GM12878 (cell line): ENCODE data around the gene FAM120B. TPM values are rescaled to one million over a fixed set of nuclear protein-coding genes. Genes with fewer than 3 reads are reported as not detected.

Experiments used
- ATAC-seq: fragments of 200-7000 bp; cut with Tn5 transposase; 3 replicates; pipeline ENCODE4 v1.9.1; 2020; ENCODE audit warnings: mild to moderate bottlenecking, moderate library complexity
- BruUV-seq: library from RNA; stranded (reverse); fragments of 400-500 nt; replicated peaks from 2 replicates; lab custom pipeline; 2021; lab: Mats Ljungman, UMichigan
- CTCF ChIA-PET: fragments of 300-600 bp; sonication (Branson Sonifier 250); formaldehyde crosslinking; extraction: SDS; loops from one replicate; lab custom pipeline; 2021; ENCODE audit warnings: inconsistent platforms; lab: Yijun Ruan, JAX
- POLR2A ChIA-PET: fragments of 350-600 bp; formaldehyde crosslinking; extraction: SDS; loops from one replicate; lab custom pipeline; 2021; ENCODE audit warnings: inconsistent platforms; lab: Charles Lee
- RAD21 ChIA-PET: fragments of 300-600 bp; sonication (Branson Sonifier 250); formaldehyde crosslinking; loops from one replicate; lab custom pipeline; 2023; ENCODE audit warnings: antibody characterized with exemption; ENCODE audit not compliant: unreplicated experiment; lab: Charles Lee
- SMC1A ChIA-PET: fragments of 300-600 bp; sonication (Branson Sonifier 250); formaldehyde crosslinking; loops from one replicate; lab custom pipeline; 2023; ENCODE audit not compliant: unreplicated experiment, uncharacterized antibody; lab: Charles Lee
- DNase-seq: peaks from one replicate; pipeline ENCODE4 v3.0.0-alpha.2; 2011; ENCODE audit warnings: low read depth, low spot score
- FAIRE-seq: peaks from 3 replicates; lab custom pipeline; 2011; peaks lifted over from hg19 to GRCh38; lab: Jason Lieb, UNC
- H2AFZ ChIP-seq: 2 replicates; pipeline ENCODE4 v1.6.0; 2011; ENCODE audit warnings: low read depth, low read length, control low read depth; ENCODE audit not compliant: control insufficient read depth
- H3K27ac ChIP-seq: 2 replicates; pipeline ENCODE4 v1.5.1; 2011; ENCODE audit warnings: control low read depth; ENCODE audit not compliant: control insufficient read depth, insufficient read depth
- H3K27me3 ChIP-seq, 2 experiments: replicated peaks in 1 of 2; 2 replicates each; pipeline versions ENCODE4 v1.6.0 to v1.6.1; 2011; ENCODE audit warnings: low read length in 1 of 2; ENCODE audit not compliant: control insufficient read depth in 2 of 2, insufficient read depth in 2 of 2
- H3K36me3 ChIP-seq, 2 experiments: 2 replicates each; pipeline ENCODE4 v1.5.1; 2011; ENCODE audit warnings: low read length in 1 of 2; ENCODE audit not compliant: control insufficient read depth in 2 of 2, insufficient read depth in 2 of 2
- H3K4me1 ChIP-seq: 2 replicates; pipeline ENCODE4 v1.6.1; 2011; ENCODE audit warnings: mild to moderate bottlenecking, low read length, moderate library complexity, mixed read lengths; ENCODE audit not compliant: control insufficient read depth, insufficient read depth
- H3K4me2 ChIP-seq: 2 replicates; pipeline ENCODE4 v1.6.0; 2011; ENCODE audit warnings: control low read depth; ENCODE audit not compliant: control insufficient read depth, insufficient read depth
- H3K4me3 ChIP-seq: fragments of 200-600 bp; sonication (generic); 2 replicates; pipeline ENCODE4 v1.5.1; 2016
- H3K79me2 ChIP-seq: 2 replicates; pipeline ENCODE4 v1.6.0; 2011; ENCODE audit warnings: low read length; ENCODE audit not compliant: control insufficient read depth, insufficient read depth
- H3K9ac ChIP-seq: 2 replicates; pipeline ENCODE4 v1.8.0; 2011; ENCODE audit warnings: low read length, control low read depth, mixed read lengths; ENCODE audit not compliant: control insufficient read depth, insufficient read depth
- H3K9me3 ChIP-seq: replicated peaks from 3 replicates; pipeline ENCODE4 v1.5.1; 2011; ENCODE audit warnings: mild to moderate bottlenecking, low read length; ENCODE audit not compliant: control insufficient read depth, insufficient read depth
- H4K20me1 ChIP-seq: 2 replicates; pipeline ENCODE4 v1.6.0; 2011; ENCODE audit not compliant: control insufficient read depth, insufficient read depth
- IKZF2 ChIP-seq, 2 experiments: fragments of 450-650 bp; IDR thresholded peaks; 2 replicates each; pipeline ENCODE4 v1.6.1; 2017; ENCODE audit warnings: mild to moderate bottlenecking in 2 of 2, moderate library complexity in 2 of 2
- NBN ChIP-seq: fragments of 450-650 bp; IDR thresholded peaks from 2 replicates; pipeline ENCODE4 v1.6.1; 2016
- NR2C2 ChIP-seq: IDR thresholded peaks from 2 replicates; pipeline ENCODE4 v1.6.1; 2011; ENCODE audit warnings: borderline replicate concordance, low read depth; ENCODE audit not compliant: control insufficient read depth, insufficient read length
- WGBS: methylation state at CpG from one replicate; pipeline ENCODE4 v1.1.6; 2016; ENCODE audit warnings: low lambda C conversion rate; ENCODE audit not compliant: insufficient replicate concordance, insufficient coverage; ENCODE audit errors: missing lambda C conversion rate; 5-methylcytosine and 5-hydroxymethylcytosine counted together
- in situ Hi-C: fragments of 300-500 bp; cut with MboI; formaldehyde crosslinking; loops from 9 replicates; pipeline ENCODE4 v1.14.3; 2018; ENCODE audit warnings: mixed read lengths
- intact Hi-C: fragments of 100-400 bp; cut with micrococcal nuclease; formaldehyde crosslinking; loops from one replicate; pipeline ENCODE4 v1.14.2; 2022; ENCODE audit not compliant: unreplicated experiment
- polyA plus RNA-seq, 11 experiments: library from polyadenylated mRNA; depleted of rRNA in 4 of 11; unstranded in 6 of 11; stranded (reverse) in 5 of 11; fragments of >200 nt; fragmentation: Nextera tagmentation in 4 of 11; fragmentation: Illumina TruSeq in 1 of 11; extraction: Ambion mirVana in 4 of 11; extraction: Trizol in 1 of 11; gene quantifications; 1 replicate in 1 of 11; 2 replicates in 10 of 11; pipeline versions ENCODE4 v1.2.1 to v1.2.3, GENCODE V29; 2011 to 2016; ENCODE audit warnings: inconsistent platforms in 2 of 11, missing spikeins in 2 of 11, low read depth in 1 of 11
- total RNA-seq, 4 experiments: library from RNA; depleted of rRNA in 3 of 4; stranded (reverse); fragments of >200 nt in 3 of 4; fragmentation: Illumina TruSeq in 1 of 4; extraction: Trizol in 1 of 4; gene quantifications; 2 replicates each; pipeline versions ENCODE4 v1.2.1 to v1.2.3, GENCODE V29; 2013 to 2021
- TF ChIP-seq, protein P1 (sequence below): fragments of 450-650 bp; IDR thresholded peaks from 2 replicates; pipeline ENCODE4 v1.6.1; 2017; ENCODE audit warnings: mild to moderate bottlenecking
- TF ChIP-seq, protein P2 (sequence below): fragments of 450-650 bp; IDR thresholded peaks from 2 replicates; pipeline ENCODE4 v1.6.1; 2016; ENCODE audit warnings: mild to moderate bottlenecking
- TF ChIP-seq, protein P3 (sequence below): fragments of 450-650 bp; IDR thresholded peaks from 2 replicates; pipeline ENCODE4 v1.6.1; 2017; ENCODE audit warnings: mild to moderate bottlenecking, moderate library complexity

Gene FAM120B
- total and polyA plus RNA-seq, 10 of the 15 experiments (the other 5 are each of a cell fraction or from before 2014, with no cell fraction given) = 3.3 to 21.6 (median 15.3) TPM

DNA sequence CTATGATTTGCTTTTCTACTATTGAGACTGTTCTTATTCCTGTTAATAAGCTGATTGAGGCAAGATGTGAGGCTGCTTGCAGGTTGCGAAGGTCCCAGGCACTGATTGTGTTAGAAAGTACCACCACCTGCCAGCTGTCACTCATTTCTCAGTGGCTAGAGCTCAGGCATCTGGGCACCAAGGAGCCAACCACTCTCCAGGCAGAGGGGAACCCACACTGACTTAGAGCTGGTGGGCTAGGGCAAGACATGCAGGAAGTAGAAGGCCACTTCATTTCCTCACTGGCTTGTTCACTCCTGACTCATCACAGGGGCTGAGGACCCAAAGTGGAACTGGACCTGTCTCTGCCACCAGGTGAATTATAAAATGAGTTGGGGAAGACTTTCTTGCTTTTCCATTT is 7.9 kb upstream of the FAM120B start:
- no peak overlapping the region for H3K9ac ChIP-seq
- TF ChIP-seq, protein P1, sequence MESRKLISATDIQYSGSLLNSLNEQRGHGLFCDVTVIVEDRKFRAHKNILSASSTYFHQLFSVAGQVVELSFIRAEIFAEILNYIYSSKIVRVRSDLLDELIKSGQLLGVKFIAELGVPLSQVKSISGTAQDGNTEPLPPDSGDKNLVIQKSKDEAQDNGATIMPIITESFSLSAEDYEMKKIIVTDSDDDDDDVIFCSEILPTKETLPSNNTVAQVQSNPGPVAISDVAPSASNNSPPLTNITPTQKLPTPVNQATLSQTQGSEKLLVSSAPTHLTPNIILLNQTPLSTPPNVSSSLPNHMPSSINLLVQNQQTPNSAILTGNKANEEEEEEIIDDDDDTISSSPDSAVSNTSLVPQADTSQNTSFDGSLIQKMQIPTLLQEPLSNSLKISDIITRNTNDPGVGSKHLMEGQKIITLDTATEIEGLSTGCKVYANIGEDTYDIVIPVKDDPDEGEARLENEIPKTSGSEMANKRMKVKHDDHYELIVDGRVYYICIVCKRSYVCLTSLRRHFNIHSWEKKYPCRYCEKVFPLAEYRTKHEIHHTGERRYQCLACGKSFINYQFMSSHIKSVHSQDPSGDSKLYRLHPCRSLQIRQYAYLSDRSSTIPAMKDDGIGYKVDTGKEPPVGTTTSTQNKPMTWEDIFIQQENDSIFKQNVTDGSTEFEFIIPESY = no peak
- TF ChIP-seq, protein P2, sequence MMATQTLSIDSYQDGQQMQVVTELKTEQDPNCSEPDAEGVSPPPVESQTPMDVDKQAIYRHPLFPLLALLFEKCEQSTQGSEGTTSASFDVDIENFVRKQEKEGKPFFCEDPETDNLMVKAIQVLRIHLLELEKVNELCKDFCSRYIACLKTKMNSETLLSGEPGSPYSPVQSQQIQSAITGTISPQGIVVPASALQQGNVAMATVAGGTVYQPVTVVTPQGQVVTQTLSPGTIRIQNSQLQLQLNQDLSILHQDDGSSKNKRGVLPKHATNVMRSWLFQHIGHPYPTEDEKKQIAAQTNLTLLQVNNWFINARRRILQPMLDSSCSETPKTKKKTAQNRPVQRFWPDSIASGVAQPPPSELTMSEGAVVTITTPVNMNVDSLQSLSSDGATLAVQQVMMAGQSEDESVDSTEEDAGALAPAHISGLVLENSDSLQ = 0 out of 2 replicates have a peak, but pooled peaks have one; percentile 16
- no peak overlapping the region for H3K4me3 ChIP-seq
- peaks cover 9 to 22% of the 10 kb centered on the region in 2 experiments for H3K27me3 ChIP-seq
- no peak for ATAC-seq
- H3K36me3 ChIP-seq = no peaks in the 10 kb centered on the region
- no TSS peak for BruUV-seq
- in situ Hi-C loops (no loop called here), intact Hi-C loops (loop anchor here (10.0 kb wide), 1 partner anchor 464 kb away; no protein-coding TSS in a partner anchor)
- no peak overlapping the region for H3K4me2 ChIP-seq
- H3K9me3 ChIP-seq = peaks cover 9% of the 10 kb centered on the region; the same call in 1 of the 3 replicates
- no peak for DNase-seq
- POLR2A ChIA-PET = interaction anchor here (0.7 kb wide), 1 partner anchor 274 kb away, joined by 3 read pairs; no protein-coding TSS in a partner anchor
- RAD21 ChIA-PET = no interaction called here
- H3K27ac ChIP-seq = no peak overlapping the region
- SMC1A ChIA-PET = no interaction called here
- FAIRE-seq = no peak
- 56% methylated on average over 1 of the region's 1 CpG for WGBS
- CTCF ChIA-PET = no interaction called here
- H4K20me1 ChIP-seq = no peaks in the 10 kb centered on the region
- H3K4me1 ChIP-seq = peaks cover 13% of the 10 kb centered on the region
- H3K79me2 ChIP-seq = no peaks in the 10 kb centered on the region
- H2AFZ ChIP-seq = no peak overlapping the region

DNA sequence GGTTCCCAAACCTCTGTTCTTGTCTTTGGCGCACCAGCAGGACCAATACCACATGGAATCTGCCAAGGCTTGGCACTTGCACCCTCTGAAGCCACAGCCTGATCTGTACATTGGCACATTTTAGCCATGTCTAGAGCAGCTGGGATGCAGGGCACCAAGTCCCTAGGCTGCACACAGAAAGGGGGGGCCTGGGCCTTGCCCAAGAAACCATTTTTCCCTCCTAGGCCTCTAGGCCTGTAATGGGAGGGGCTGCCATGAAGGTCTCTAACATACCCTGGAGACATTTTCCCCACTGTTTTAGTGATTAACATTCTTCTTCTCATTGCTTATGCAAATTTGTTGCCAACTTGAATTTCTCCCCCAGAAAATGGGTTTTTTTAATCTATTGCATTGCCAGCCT is 5.4 kb upstream of the FAM120B start:
- in situ Hi-C loops = no loop called here
- TF ChIP-seq NBN = no peak
- TF ChIP-seq, protein P3, sequence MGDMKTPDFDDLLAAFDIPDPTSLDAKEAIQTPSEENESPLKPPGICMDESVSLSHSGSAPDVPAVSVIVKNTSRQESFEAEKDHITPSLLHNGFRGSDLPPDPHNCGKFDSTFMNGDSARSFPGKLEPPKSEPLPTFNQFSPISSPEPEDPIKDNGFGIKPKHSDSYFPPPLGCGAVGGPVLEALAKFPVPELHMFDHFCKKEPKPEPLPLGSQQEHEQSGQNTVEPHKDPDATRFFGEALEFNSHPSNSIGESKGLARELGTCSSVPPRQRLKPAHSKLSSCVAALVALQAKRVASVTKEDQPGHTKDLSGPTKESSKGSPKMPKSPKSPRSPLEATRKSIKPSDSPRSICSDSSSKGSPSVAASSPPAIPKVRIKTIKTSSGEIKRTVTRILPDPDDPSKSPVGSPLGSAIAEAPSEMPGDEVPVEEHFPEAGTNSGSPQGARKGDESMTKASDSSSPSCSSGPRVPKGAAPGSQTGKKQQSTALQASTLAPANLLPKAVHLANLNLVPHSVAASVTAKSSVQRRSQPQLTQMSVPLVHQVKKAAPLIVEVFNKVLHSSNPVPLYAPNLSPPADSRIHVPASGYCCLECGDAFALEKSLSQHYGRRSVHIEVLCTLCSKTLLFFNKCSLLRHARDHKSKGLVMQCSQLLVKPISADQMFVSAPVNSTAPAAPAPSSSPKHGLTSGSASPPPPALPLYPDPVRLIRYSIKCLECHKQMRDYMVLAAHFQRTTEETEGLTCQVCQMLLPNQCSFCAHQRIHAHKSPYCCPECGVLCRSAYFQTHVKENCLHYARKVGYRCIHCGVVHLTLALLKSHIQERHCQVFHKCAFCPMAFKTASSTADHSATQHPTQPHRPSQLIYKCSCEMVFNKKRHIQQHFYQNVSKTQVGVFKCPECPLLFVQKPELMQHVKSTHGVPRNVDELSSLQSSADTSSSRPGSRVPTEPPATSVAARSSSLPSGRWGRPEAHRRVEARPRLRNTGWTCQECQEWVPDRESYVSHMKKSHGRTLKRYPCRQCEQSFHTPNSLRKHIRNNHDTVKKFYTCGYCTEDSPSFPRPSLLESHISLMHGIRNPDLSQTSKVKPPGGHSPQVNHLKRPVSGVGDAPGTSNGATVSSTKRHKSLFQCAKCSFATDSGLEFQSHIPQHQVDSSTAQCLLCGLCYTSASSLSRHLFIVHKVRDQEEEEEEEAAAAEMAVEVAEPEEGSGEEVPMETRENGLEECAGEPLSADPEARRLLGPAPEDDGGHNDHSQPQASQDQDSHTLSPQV = no peak
- no peak for TF ChIP-seq NR2C2
- no peak for TF ChIP-seq IKZF2 (IDR thresholded peaks at IDR 0.05)

More for the DNA sequence above, 5.4 kb upstream of the FAM120B start:
- RAD21 ChIA-PET = no interaction called here
- ATAC-seq (no peak), FAIRE-seq (no peak), DNase-seq (no peak)
- Histone ChIP-seq H3K4me2 (no peak overlapping the region), H3K36me3 (no peaks in the 10 kb centered on the region), H4K20me1 (no peaks in the 10 kb centered on the region), H3K79me2 (no peaks in the 10 kb centered on the region; the same call in 1 of the 2 replicates), H3K9me3 (peaks cover 9% of the 10 kb centered on the region; the same call in 1 of the 3 replicates), H3K4me1 (peaks cover 6% of the 10 kb centered on the region; the same call in 1 of the 2 replicates), H3K4me3 (no peak overlapping the region), H3K27me3 (peaks cover 4 to 6% of the 10 kb centered on the region in 2 experiments), H3K27ac (no peak overlapping the region), H2AFZ (no peak overlapping the region), H3K9ac (no peak overlapping the region)
- SMC1A ChIA-PET = no interaction called here
- CTCF ChIA-PET = no interaction called here
- intact Hi-C loops = loop anchor here (10.0 kb wide), 1 partner anchor 576 kb away; the partner anchor contains the start of gene PHF10
- WGBS = 0% methylated on average over 1 of the region's 1 CpG
- POLR2A ChIA-PET = no interaction called here
- no TSS peak for BruUV-seq
